WTC11 (cell line): ENCODE data around the gene CHRNB1. TPM values are rescaled to one million over a fixed set of nuclear protein-coding genes. Genes with fewer than 3 reads are reported as not detected.

Experiments
- ATAC-seq: fragments of 200-7000 bp; cut with Tn5 transposase; 2 replicates; pipeline ENCODE4 v1.10.0; 2021; ENCODE audit warnings: mild to moderate bottlenecking, moderate library complexity
- CTCF ChIA-PET: fragments of 300-600 bp; sonication (Branson Sonifier 250); formaldehyde crosslinking; loops from one replicate; lab custom pipeline; 2021; ENCODE audit warnings: antibody characterized with exemption; lab: Charles Lee
- POLR2A ChIA-PET: fragments of 350-600 bp; sonication (Branson Sonifier 250); formaldehyde crosslinking; loops from one replicate; lab custom pipeline; 2021; ENCODE audit warnings: antibody characterized with exemption; lab: Charles Lee
- DNase-seq: peaks from one replicate; pipeline ENCODE4 v3.0.0; 2021; ENCODE audit warnings: low spot score
- H3K27ac Mint-ChIP-seq: 2 replicates; pipeline ENCODE4 v1.8.0; 2021; ENCODE audit warnings: mixed read lengths
- H3K27me3 Mint-ChIP-seq: 2 replicates; pipeline ENCODE4 v1.8.0; 2021; ENCODE audit warnings: low read depth, mild to moderate bottlenecking, moderate library complexity, mixed read lengths
- H3K36me3 Mint-ChIP-seq: 2 replicates; pipeline ENCODE4 v1.8.0; 2021; ENCODE audit warnings: mixed read lengths
- H3K4me1 Mint-ChIP-seq: 2 replicates; pipeline ENCODE4 v1.8.0; 2022; ENCODE audit warnings: mixed read lengths
- H3K4me3 Mint-ChIP-seq: 2 replicates; pipeline ENCODE4 v1.8.0; 2021; ENCODE audit warnings: mild to moderate bottlenecking, moderate library complexity, mixed read lengths
- H3K9me3 Mint-ChIP-seq: 2 replicates; pipeline ENCODE4 v1.8.0; 2021; ENCODE audit warnings: mixed read lengths
- AR ChIP-seq: fragments of 250-450 bp; sonication (Bioruptor Pico); IDR thresholded peaks from 2 replicates; pipeline ENCODE4 v1.9.0; 2021; ENCODE audit warnings: mild to moderate bottlenecking
- CREB1 ChIP-seq: sonication (generic); formaldehyde crosslinking; IDR thresholded peaks from 2 replicates; pipeline ENCODE4 v1.8.0; 2023; ENCODE audit warnings: mild to moderate bottlenecking, missing genetic modification reagents
- E2F1 ChIP-seq: sonication (generic); formaldehyde crosslinking; IDR thresholded peaks from 2 replicates; pipeline ENCODE4 v1.8.0; 2022; ENCODE audit warnings: mild to moderate bottlenecking, missing genetic modification reagents
- EMX1 ChIP-seq: fragments of 250-450 bp; sonication (Bioruptor Pico); IDR thresholded peaks from 2 replicates; pipeline ENCODE4 v1.8.0; 2021; ENCODE audit warnings: mild to moderate bottlenecking
- FOXP1 ChIP-seq: sonication (generic); formaldehyde crosslinking; IDR thresholded peaks from 2 replicates; pipeline ENCODE4 v1.8.0; 2022; ENCODE audit warnings: missing genetic modification reagents, mild to moderate bottlenecking, moderate library complexity, borderline replicate concordance
- IRF1 ChIP-seq: sonication (generic); formaldehyde crosslinking; IDR thresholded peaks from 2 replicates; pipeline ENCODE4 v1.8.0; 2023; ENCODE audit warnings: missing genetic modification reagents
- JUN ChIP-seq: sonication (generic); formaldehyde crosslinking; IDR thresholded peaks from 2 replicates; pipeline ENCODE4 v1.8.0; 2023; ENCODE audit warnings: mild to moderate bottlenecking, missing genetic modification reagents
- KAT7 ChIP-seq: sonication (generic); formaldehyde crosslinking; IDR thresholded peaks from 2 replicates; pipeline ENCODE4 v1.8.1; 2023; ENCODE audit warnings: missing genetic modification reagents, mild to moderate bottlenecking, borderline replicate concordance
- MLX ChIP-seq: sonication (generic); formaldehyde crosslinking; IDR thresholded peaks from 2 replicates; pipeline ENCODE4 v1.8.1; 2023; ENCODE audit warnings: mild to moderate bottlenecking, missing genetic modification reagents, moderate library complexity
- MXD4 ChIP-seq: fragments of 250-450 bp; sonication (Bioruptor Pico); IDR thresholded peaks from 2 replicates; pipeline ENCODE4 v1.8.0; 2021; ENCODE audit warnings: mild to moderate bottlenecking, moderate library complexity, borderline replicate concordance
- NFYB ChIP-seq: sonication (generic); formaldehyde crosslinking; conservative IDR thresholded peaks from 2 replicates; pipeline ENCODE4 v1.8.0; 2022; ENCODE audit warnings: low read depth, missing genetic modification reagents
- NR1H2 ChIP-seq: sonication (generic); formaldehyde crosslinking; IDR thresholded peaks from 2 replicates; pipeline ENCODE4 v1.9.0; 2021; ENCODE audit warnings: mild to moderate bottlenecking, moderate library complexity, missing genetic modification reagents
- NR3C1 ChIP-seq: sonication (generic); formaldehyde crosslinking; conservative IDR thresholded peaks from 2 replicates; pipeline ENCODE4 v1.8.1; 2023; ENCODE audit warnings: low read depth, mild to moderate bottlenecking, missing genetic modification reagents
- STAT6 ChIP-seq: sonication (generic); formaldehyde crosslinking; conservative IDR thresholded peaks from 2 replicates; pipeline ENCODE4 v1.8.1; 2023; ENCODE audit warnings: mild to moderate bottlenecking, low read depth, missing genetic modification reagents, moderate library complexity
- ZBTB43 ChIP-seq: sonication (generic); formaldehyde crosslinking; IDR thresholded peaks from 2 replicates; pipeline ENCODE4 v1.8.1; 2023; ENCODE audit warnings: mild to moderate bottlenecking, missing genetic modification reagents
- ZNF396 ChIP-seq: fragments of 250-450 bp; sonication (Bioruptor Pico); IDR thresholded peaks from 2 replicates; pipeline ENCODE4 v1.8.0; 2021; ENCODE audit warnings: mild to moderate bottlenecking, moderate library complexity, borderline replicate concordance
- ZNF532 ChIP-seq: fragments of 250-450 bp; sonication (Bioruptor Pico); IDR thresholded peaks from 2 replicates; pipeline ENCODE4 v1.9.0; 2021; ENCODE audit warnings: mild to moderate bottlenecking, borderline replicate concordance
- total RNA-seq: library from RNA; stranded (reverse); gene quantifications from 3 replicates; pipeline ENCODE4 v1.2.3, GENCODE V29; 2021

Gene CHRNB1
- total RNA-seq, 1 experiment from 2014 or later: 16.0 TPM

- TF ChIP-seq ZBTB43 (CRISPR knock-in tag): no peak
- TF ChIP-seq IRF1 (CRISPR knock-in tag): no peak
- no peak for TF ChIP-seq NFYB (CRISPR knock-in tag)
- TF ChIP-seq KAT7 (CRISPR knock-in tag): no peak
- TF ChIP-seq JUN: no peak
- TF ChIP-seq ZNF396: no peak
- TF ChIP-seq MLX: no peak
- TF ChIP-seq ZNF532: no peak
- TF ChIP-seq STAT6 (CRISPR knock-in tag): no peak
- TF ChIP-seq FOXP1 (CRISPR knock-in tag): no peak
- no peak for TF ChIP-seq CREB1 (CRISPR knock-in tag)
These were observed 19.1 kb upstream of the CHRNB1 start (continued) for GRCh38 chr17:7425756-7426155.

GRCh38 chr17:7426203-7426863, 18.5 kb upstream of the CHRNB1 start:
- ChIA-PET POLR2A (no interaction called here), CTCF (interaction anchor here (0.9 to 3.3 kb wide), 4 partner anchors 10 to 134 kb away, joined by 5 to 8 read pairs (median 6); partner anchors contain the start of gene PLSCR3)
- no peak overlapping the region for H3K4me3 Mint-ChIP-seq
- H3K36me3 Mint-ChIP-seq: no peaks in the 10 kb centered on the region
- TF ChIP-seq NR3C1 (no peak), EMX1 (no peak), NR1H2 (CRISPR knock-in tag) (no peak), AR (no peak), MXD4 (CRISPR knock-in tag) (no peak), E2F1 (CRISPR knock-in tag) (no peak)
- no peaks in the 10 kb centered on the region; the same call in 1 of the 2 replicates for H3K27me3 Mint-ChIP-seq
- H3K4me1 Mint-ChIP-seq: no peaks in the 10 kb centered on the region
- no peaks in the 10 kb centered on the region for H3K9me3 Mint-ChIP-seq
- H3K27ac Mint-ChIP-seq: no peak overlapping the region
- ATAC-seq: no peak
- DNase-seq: no peak
